GM23338 (cell line): ENCODE data around the gene NEB. TPM values are rescaled to one million over a fixed set of nuclear protein-coding genes. Genes with fewer than 3 reads are reported as not detected.

ENCODE experiments used
- ATAC-seq: fragments of 200-7000 bp; cut with Tn5 transposase; 3 replicates; pipeline ENCODE4 v1.9.1; 2020
- DNase-seq: peaks from one replicate; pipeline ENCODE4 v3.0.0-alpha.2; 2015; ENCODE audit warnings: low spot score
- H2AFZ ChIP-seq: fragments of 200-600 bp; sonication (generic); 2 replicates; pipeline ENCODE4 v1.8.0; 2016; ENCODE audit warnings: antibody characterized with exemption, mild to moderate bottlenecking, moderate library complexity
- H3F3A ChIP-seq: fragments of 200-600 bp; sonication (generic); replicated peaks from 2 replicates; pipeline ENCODE4 v1.8.0; 2017; ENCODE audit warnings: antibody characterized with exemption, mixed run types, low read depth
- H3K27ac ChIP-seq: fragments of 200-600 bp; sonication (generic); 2 replicates; pipeline ENCODE4 v1.6.1; 2016; ENCODE audit warnings: low read depth
- H3K27me3 ChIP-seq: fragments of 200-600 bp; sonication (generic); 2 replicates; pipeline ENCODE4 v1.8.0; 2016; ENCODE audit warnings: mild to moderate bottlenecking, mixed run types, moderate library complexity; ENCODE audit not compliant: insufficient read depth
- H3K36me3 ChIP-seq: fragments of 200-600 bp; sonication (generic); 2 replicates; pipeline ENCODE4 v1.8.0; 2016; ENCODE audit warnings: mild to moderate bottlenecking; ENCODE audit not compliant: insufficient read depth
- H3K4me1 ChIP-seq: fragments of 200-600 bp; sonication (generic); 2 replicates; pipeline ENCODE4 v1.8.0; 2016; ENCODE audit warnings: mild to moderate bottlenecking, moderate library complexity; ENCODE audit not compliant: insufficient read depth
- H3K4me2 ChIP-seq: fragments of 200-600 bp; sonication (generic); 2 replicates; pipeline ENCODE4 v1.7.1; 2017; ENCODE audit warnings: mixed run types
- H3K4me3 ChIP-seq: fragments of 200-600 bp; sonication (generic); 2 replicates; pipeline ENCODE4 v1.6.1; 2016; ENCODE audit warnings: mixed run types
- H3K79me2 ChIP-seq: fragments of 200-600 bp; sonication (generic); replicated peaks from 2 replicates; pipeline ENCODE4 v1.8.0; 2017; ENCODE audit warnings: mild to moderate bottlenecking; ENCODE audit not compliant: insufficient read depth
- H3K9me2 ChIP-seq: fragments of 200-600 bp; sonication (generic); 2 replicates; pipeline ENCODE4 v1.8.0; 2017; ENCODE audit not compliant: insufficient read depth
- H4K20me1 ChIP-seq: fragments of 200-600 bp; sonication (generic); replicated peaks from 2 replicates; pipeline ENCODE4 v1.8.0; 2017; ENCODE audit warnings: mild to moderate bottlenecking; ENCODE audit not compliant: insufficient read depth
- H3K27ac Mint-ChIP-seq: 2 replicates; pipeline ENCODE4 v1.8.0; 2020; ENCODE audit warnings: inconsistent platforms, mild to moderate bottlenecking, moderate library complexity, mixed read lengths
- H3K27me3 Mint-ChIP-seq: 3 replicates; pipeline ENCODE4 v1.8.0; 2022; ENCODE audit warnings: low read depth, mild to moderate bottlenecking, moderate library complexity, mixed read lengths, inconsistent platforms; ENCODE audit not compliant: insufficient read depth, poor library complexity
- H3K36me3 Mint-ChIP-seq: 3 replicates; pipeline ENCODE4 v1.8.0; 2021; ENCODE audit warnings: low read depth, mild to moderate bottlenecking, inconsistent platforms, moderate library complexity, mixed read lengths
- H3K4me1 Mint-ChIP-seq: 3 replicates; pipeline ENCODE4 v1.8.0; 2020; ENCODE audit warnings: mild to moderate bottlenecking, inconsistent platforms, mixed read lengths
- H3K4me3 Mint-ChIP-seq: 3 replicates; pipeline ENCODE4 v1.8.0; 2021; ENCODE audit warnings: moderate library complexity, mild to moderate bottlenecking, inconsistent platforms, mixed read lengths
- H3K9me3 Mint-ChIP-seq: 3 replicates; pipeline ENCODE4 v1.8.0; 2020; ENCODE audit warnings: moderate library complexity, mild to moderate bottlenecking, inconsistent platforms, mixed read lengths
- CREB1 ChIP-seq: fragments of 250-450 bp; sonication (Bioruptor Pico); IDR thresholded peaks from 2 replicates; pipeline ENCODE4 v1.5.0; 2020; ENCODE audit warnings: low read depth, mild to moderate bottlenecking, moderate library complexity
- EZH2 ChIP-seq: fragments of 200-600 bp; sonication (generic); IDR thresholded peaks from one replicate; pipeline ENCODE4 v1.8.0; 2017; ENCODE audit warnings: antibody characterized with exemption, mild to moderate bottlenecking, low read depth; ENCODE audit not compliant: unreplicated experiment
- EZH2phosphoT487 ChIP-seq: fragments of 200-600 bp; sonication (generic); IDR thresholded peaks from one replicate; pipeline ENCODE4 v1.8.1; 2018; ENCODE audit warnings: antibody characterized with exemption; ENCODE audit not compliant: unreplicated experiment
- JUNB ChIP-seq: IDR thresholded peaks from one replicate; pipeline ENCODE4 v1.6.1; 2016; ENCODE audit warnings: antibody characterized with exemption; ENCODE audit not compliant: unreplicated experiment
- NANOG ChIP-seq: IDR thresholded peaks from 2 replicates; pipeline ENCODE4 v1.6.1; 2016; ENCODE audit warnings: antibody characterized with exemption, borderline replicate concordance
- STAT1 ChIP-seq: IDR thresholded peaks from one replicate; pipeline ENCODE4 v1.6.1; 2016; ENCODE audit warnings: antibody characterized with exemption; ENCODE audit not compliant: unreplicated experiment
- ZNF114 ChIP-seq: fragments of 250-450 bp; sonication (Bioruptor Pico); IDR thresholded peaks from 2 replicates; pipeline ENCODE4 v1.5.0; 2020; ENCODE audit warnings: mild to moderate bottlenecking, moderate library complexity
- ZNF331 ChIP-seq: fragments of 250-450 bp; sonication (Bioruptor Pico); IDR thresholded peaks from 2 replicates; pipeline ENCODE4 v1.5.0; 2020; ENCODE audit warnings: low read depth, mild to moderate bottlenecking, moderate library complexity
- polyA plus RNA-seq: library from polyadenylated mRNA; unstranded; fragments of >200 nt; fragmentation: Nextera tagmentation; extraction: Ambion mirVana; gene quantifications from 2 replicates; pipeline ENCODE4 v1.2.1, GENCODE V29; 2016
- total RNA-seq: library from RNA; depleted of rRNA; stranded (reverse); fragments of >200 nt; shearing (Covaris generic); gene quantifications from 2 replicates; pipeline ENCODE4 v1.2.3, GENCODE V29; 2014
- TF ChIP-seq, protein P1 (sequence below): IDR thresholded peaks from 2 replicates; pipeline ENCODE4 v1.6.1; 2016; ENCODE audit warnings: antibody characterized with exemption
- TF ChIP-seq, protein P2 (sequence below): IDR thresholded peaks from one replicate; pipeline ENCODE4 v1.6.1; 2018; ENCODE audit warnings: antibody characterized with exemption; ENCODE audit not compliant: unreplicated experiment
- TF ChIP-seq, protein P3 (sequence below), 2 experiments: fragments of 200-600 bp in 1 of 2; sonication (generic) in 1 of 2; conservative IDR thresholded peaks; 2 replicates each; pipeline versions ENCODE4 v1.5.1 to v1.6.1; 2016 to 2017; ENCODE audit warnings: antibody characterized with exemption in 2 of 2, low read depth in 2 of 2, mild to moderate bottlenecking in 2 of 2, moderate library complexity in 1 of 2
- TF ChIP-seq, protein P4 (sequence below): fragments of 250-450 bp; sonication (Bioruptor Pico); IDR thresholded peaks from 2 replicates; pipeline ENCODE4 v1.5.0; 2020; ENCODE audit warnings: mild to moderate bottlenecking, moderate library complexity

The NEB gene
- total and polyA plus RNA-seq, 2 experiments from 2014 or later: 6.2 to 13.7 TPM

DNA sequence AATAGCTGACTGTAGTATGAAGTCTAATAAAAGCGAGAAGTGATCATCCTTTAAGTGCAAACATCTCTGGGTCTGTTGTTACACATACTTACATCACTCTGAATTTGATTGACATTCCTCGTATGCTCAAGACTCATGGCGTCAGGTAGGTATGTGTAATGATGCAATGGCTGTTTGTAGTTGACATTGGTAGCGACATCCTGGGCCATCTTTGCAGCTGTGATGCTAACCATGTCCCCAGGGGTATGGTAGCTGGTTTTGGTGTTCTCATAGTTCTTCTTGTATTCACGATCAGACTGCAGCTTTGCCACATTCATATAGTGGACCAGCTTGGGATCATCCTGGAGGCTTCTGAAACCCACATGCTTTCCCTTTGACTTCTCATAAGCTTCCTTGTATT lies 62.0 kb downstream of the NEB start:
- H3K79me2 ChIP-seq: no peaks in the 10 kb centered on the region
- Mint-ChIP-seq H3K27ac (no peak overlapping the region), H3K9me3 (no peaks in the 10 kb centered on the region), H3K27me3 (no peaks in the 10 kb centered on the region), H3K4me1 (peaks cover 27% of the 10 kb centered on the region), H3K36me3 (no peaks in the 10 kb centered on the region), H3K4me3 (no peak overlapping the region)
- no peak for DNase-seq
- no peak overlapping the region for H3K4me2 ChIP-seq
- H2AFZ ChIP-seq: no peak overlapping the region
- H4K20me1 ChIP-seq: no peaks in the 10 kb centered on the region
- no peak overlapping the region for H3K4me3 ChIP-seq
- H3K4me1 ChIP-seq: peaks cover 23% of the 10 kb centered on the region
- TF ChIP-seq JUNB (no peak), EZH2phosphoT487 (no peak), STAT1 (no peak), CREB1 (CRISPR knock-in tag) (no peak), EZH2 (no peak), ZNF114 (CRISPR knock-in tag) (no peak), NANOG (no peak), ZNF331 (CRISPR knock-in tag) (no peak)
- TF ChIP-seq, protein P1, sequence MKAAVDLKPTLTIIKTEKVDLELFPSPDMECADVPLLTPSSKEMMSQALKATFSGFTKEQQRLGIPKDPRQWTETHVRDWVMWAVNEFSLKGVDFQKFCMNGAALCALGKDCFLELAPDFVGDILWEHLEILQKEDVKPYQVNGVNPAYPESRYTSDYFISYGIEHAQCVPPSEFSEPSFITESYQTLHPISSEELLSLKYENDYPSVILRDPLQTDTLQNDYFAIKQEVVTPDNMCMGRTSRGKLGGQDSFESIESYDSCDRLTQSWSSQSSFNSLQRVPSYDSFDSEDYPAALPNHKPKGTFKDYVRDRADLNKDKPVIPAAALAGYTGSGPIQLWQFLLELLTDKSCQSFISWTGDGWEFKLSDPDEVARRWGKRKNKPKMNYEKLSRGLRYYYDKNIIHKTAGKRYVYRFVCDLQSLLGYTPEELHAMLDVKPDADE: no peak
- TF ChIP-seq, protein P2, sequence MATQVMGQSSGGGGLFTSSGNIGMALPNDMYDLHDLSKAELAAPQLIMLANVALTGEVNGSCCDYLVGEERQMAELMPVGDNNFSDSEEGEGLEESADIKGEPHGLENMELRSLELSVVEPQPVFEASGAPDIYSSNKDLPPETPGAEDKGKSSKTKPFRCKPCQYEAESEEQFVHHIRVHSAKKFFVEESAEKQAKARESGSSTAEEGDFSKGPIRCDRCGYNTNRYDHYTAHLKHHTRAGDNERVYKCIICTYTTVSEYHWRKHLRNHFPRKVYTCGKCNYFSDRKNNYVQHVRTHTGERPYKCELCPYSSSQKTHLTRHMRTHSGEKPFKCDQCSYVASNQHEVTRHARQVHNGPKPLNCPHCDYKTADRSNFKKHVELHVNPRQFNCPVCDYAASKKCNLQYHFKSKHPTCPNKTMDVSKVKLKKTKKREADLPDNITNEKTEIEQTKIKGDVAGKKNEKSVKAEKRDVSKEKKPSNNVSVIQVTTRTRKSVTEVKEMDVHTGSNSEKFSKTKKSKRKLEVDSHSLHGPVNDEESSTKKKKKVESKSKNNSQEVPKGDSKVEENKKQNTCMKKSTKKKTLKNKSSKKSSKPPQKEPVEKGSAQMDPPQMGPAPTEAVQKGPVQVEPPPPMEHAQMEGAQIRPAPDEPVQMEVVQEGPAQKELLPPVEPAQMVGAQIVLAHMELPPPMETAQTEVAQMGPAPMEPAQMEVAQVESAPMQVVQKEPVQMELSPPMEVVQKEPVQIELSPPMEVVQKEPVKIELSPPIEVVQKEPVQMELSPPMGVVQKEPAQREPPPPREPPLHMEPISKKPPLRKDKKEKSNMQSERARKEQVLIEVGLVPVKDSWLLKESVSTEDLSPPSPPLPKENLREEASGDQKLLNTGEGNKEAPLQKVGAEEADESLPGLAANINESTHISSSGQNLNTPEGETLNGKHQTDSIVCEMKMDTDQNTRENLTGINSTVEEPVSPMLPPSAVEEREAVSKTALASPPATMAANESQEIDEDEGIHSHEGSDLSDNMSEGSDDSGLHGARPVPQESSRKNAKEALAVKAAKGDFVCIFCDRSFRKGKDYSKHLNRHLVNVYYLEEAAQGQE: no peak
- TF ChIP-seq, protein P3, sequence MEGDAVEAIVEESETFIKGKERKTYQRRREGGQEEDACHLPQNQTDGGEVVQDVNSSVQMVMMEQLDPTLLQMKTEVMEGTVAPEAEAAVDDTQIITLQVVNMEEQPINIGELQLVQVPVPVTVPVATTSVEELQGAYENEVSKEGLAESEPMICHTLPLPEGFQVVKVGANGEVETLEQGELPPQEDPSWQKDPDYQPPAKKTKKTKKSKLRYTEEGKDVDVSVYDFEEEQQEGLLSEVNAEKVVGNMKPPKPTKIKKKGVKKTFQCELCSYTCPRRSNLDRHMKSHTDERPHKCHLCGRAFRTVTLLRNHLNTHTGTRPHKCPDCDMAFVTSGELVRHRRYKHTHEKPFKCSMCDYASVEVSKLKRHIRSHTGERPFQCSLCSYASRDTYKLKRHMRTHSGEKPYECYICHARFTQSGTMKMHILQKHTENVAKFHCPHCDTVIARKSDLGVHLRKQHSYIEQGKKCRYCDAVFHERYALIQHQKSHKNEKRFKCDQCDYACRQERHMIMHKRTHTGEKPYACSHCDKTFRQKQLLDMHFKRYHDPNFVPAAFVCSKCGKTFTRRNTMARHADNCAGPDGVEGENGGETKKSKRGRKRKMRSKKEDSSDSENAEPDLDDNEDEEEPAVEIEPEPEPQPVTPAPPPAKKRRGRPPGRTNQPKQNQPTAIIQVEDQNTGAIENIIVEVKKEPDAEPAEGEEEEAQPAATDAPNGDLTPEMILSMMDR (conservative IDR thresholded peaks at IDR 0.05; ENCODE audit: low read depth in 2 of 2): no peak
- TF ChIP-seq, protein P4, sequence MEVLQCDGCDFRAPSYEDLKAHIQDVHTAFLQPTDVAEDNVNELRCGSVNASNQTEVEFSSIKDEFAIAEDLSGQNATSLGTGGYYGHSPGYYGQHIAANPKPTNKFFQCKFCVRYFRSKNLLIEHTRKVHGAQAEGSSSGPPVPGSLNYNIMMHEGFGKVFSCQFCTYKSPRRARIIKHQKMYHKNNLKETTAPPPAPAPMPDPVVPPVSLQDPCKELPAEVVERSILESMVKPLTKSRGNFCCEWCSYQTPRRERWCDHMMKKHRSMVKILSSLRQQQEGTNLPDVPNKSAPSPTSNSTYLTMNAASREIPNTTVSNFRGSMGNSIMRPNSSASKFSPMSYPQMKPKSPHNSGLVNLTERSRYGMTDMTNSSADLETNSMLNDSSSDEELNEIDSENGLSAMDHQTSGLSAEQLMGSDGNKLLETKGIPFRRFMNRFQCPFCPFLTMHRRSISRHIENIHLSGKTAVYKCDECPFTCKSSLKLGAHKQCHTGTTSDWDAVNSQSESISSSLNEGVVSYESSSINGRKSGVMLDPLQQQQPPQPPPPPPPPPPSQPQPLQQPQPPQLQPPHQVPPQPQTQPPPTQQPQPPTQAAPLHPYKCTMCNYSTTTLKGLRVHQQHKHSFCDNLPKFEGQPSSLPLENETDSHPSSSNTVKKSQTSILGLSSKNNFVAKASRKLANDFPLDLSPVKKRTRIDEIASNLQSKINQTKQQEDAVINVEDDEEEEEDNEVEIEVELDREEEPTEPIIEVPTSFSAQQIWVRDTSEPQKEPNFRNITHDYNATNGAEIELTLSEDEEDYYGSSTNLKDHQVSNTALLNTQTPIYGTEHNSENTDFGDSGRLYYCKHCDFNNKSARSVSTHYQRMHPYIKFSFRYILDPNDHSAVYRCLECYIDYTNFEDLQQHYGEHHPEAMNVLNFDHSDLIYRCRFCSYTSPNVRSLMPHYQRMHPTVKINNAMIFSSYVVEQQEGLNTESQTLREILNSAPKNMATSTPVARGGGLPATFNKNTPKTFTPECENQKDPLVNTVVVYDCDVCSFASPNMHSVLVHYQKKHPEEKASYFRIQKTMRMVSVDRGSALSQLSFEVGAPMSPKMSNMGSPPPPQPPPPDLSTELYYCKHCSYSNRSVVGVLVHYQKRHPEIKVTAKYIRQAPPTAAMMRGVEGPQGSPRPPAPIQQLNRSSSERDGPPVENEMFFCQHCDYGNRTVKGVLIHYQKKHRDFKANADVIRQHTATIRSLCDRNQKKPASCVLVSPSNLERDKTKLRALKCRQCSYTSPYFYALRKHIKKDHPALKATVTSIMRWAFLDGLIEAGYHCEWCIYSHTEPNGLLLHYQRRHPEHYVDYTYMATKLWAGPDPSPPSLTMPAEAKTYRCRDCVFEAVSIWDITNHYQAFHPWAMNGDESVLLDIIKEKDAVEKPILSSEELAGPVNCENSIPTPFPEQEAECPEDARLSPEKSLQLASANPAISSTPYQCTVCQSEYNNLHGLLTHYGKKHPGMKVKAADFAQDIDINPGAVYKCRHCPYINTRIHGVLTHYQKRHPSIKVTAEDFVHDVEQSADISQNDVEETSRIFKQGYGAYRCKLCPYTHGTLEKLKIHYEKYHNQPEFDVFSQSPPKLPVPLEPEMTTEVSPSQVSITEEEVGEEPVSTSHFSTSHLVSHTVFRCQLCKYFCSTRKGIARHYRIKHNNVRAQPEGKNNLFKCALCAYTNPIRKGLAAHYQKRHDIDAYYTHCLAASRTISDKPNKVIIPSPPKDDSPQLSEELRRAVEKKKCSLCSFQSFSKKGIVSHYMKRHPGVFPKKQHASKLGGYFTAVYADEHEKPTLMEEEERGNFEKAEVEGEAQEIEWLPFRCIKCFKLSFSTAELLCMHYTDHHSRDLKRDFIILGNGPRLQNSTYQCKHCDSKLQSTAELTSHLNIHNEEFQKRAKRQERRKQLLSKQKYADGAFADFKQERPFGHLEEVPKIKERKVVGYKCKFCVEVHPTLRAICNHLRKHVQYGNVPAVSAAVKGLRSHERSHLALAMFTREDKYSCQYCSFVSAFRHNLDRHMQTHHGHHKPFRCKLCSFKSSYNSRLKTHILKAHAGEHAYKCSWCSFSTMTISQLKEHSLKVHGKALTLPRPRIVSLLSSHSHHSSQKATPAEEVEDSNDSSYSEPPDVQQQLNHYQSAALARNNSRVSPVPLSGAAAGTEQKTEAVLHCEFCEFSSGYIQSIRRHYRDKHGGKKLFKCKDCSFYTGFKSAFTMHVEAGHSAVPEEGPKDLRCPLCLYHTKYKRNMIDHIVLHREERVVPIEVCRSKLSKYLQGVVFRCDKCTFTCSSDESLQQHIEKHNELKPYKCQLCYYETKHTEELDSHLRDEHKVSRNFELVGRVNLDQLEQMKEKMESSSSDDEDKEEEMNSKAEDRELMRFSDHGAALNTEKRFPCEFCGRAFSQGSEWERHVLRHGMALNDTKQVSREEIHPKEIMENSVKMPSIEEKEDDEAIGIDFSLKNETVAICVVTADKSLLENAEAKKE (CRISPR knock-in tag): no peak
- H3F3A ChIP-seq: no peaks in the 10 kb centered on the region
- H3K36me3 ChIP-seq: no peaks in the 10 kb centered on the region
- no peak for ATAC-seq
- H3K27ac ChIP-seq: no peak overlapping the region
- no peaks in the 10 kb centered on the region for H3K27me3 ChIP-seq
- H3K9me2 ChIP-seq: no peaks in the 10 kb centered on the region
